K562 (cell line): ENCODE data around the gene PSMA2. TPM values are rescaled to one million over a fixed set of nuclear protein-coding genes. Genes with fewer than 3 reads are reported as not detected.

Experiments
- ATAC-seq: fragments of 200-7000 bp; cut with Tn5 transposase; 3 replicates; pipeline ENCODE4 v1.9.1; 2020; ENCODE audit warnings: moderate library complexity
- BruUV-seq: library from RNA; stranded (reverse); fragments of 400-500 nt; replicated peaks from 2 replicates; lab custom pipeline; 2021; lab: Mats Ljungman, UMichigan
- CTCF ChIA-PET: fragments of 300-600 bp; formaldehyde crosslinking; extraction: SDS; loops from one replicate; lab custom pipeline; 2021; ENCODE audit warnings: low intra/inter-chr PET ratio; lab: Yijun Ruan, JAX
- POLR2A ChIA-PET: fragments of 300-600, 350-650 bp; sonication (Branson Sonifier 250); formaldehyde crosslinking; extraction: SDS; loops from one replicate; lab custom pipeline; 2021; ENCODE audit warnings: antibody characterized with exemption, inconsistent platforms; lab: Yijun Ruan, JAX
- DNase-seq, 4 experiments: peaks; one replicate each; pipeline versions ENCODE4 v3.0.0 to v3.0.0-alpha.2; 2011 to 2018; ENCODE audit warnings: low spot score in 3 of 4, mixed read lengths in 3 of 4; ENCODE audit errors: extremely low read depth in 1 of 4
- FAIRE-seq: peaks from 2 replicates; lab custom pipeline; 2011; peaks lifted over from hg19 to GRCh38; lab: Jason Lieb, UNC
- H2AFZ ChIP-seq: 2 replicates; pipeline ENCODE4 v1.6.0; 2011; ENCODE audit warnings: low read depth, low read length, control low read depth, inconsistent platforms
- H3K27ac ChIP-seq: fragments of 200-600 bp; 3 replicates; pipeline ENCODE4 v1.8.0; 2011; ENCODE audit warnings: low read depth, mild to moderate bottlenecking, control low read depth, inconsistent platforms, low read length, moderate library complexity, mixed read lengths; ENCODE audit errors: extremely low read depth
- H3K27me3 ChIP-seq, 2 experiments: fragments of 300-600 bp in 1 of 2; 2 replicates in 1 of 2; 3 replicates in 1 of 2; pipeline versions ENCODE4 v1.6.0 to v1.8.0; 2011; ENCODE audit warnings: inconsistent platforms in 2 of 2, low read length in 2 of 2, mild to moderate bottlenecking in 1 of 2, mixed read lengths in 1 of 2, moderate library complexity in 1 of 2; ENCODE audit not compliant: control insufficient read depth in 2 of 2, insufficient read depth in 2 of 2
- H3K36me3 ChIP-seq: fragments of 300-600 bp; 3 replicates; pipeline ENCODE4 v1.8.0; 2011; ENCODE audit warnings: mild to moderate bottlenecking, low read length, inconsistent platforms; ENCODE audit not compliant: control insufficient read depth, insufficient read depth
- H3K4me1 ChIP-seq, 2 experiments: fragments of 200-600 bp in 1 of 2; replicated peaks in 1 of 2; 2 replicates in 1 of 2; 3 replicates in 1 of 2; pipeline versions ENCODE4 v1.5.1 to v1.8.0; 2011; ENCODE audit warnings: inconsistent platforms in 2 of 2, low read length in 2 of 2, mild to moderate bottlenecking in 1 of 2, mixed read lengths in 1 of 2, moderate library complexity in 1 of 2; ENCODE audit not compliant: control insufficient read depth in 2 of 2, insufficient read depth in 2 of 2
- H3K4me2 ChIP-seq: 2 replicates; pipeline ENCODE4 v1.6.1; 2011; ENCODE audit warnings: low read length, control low read depth, inconsistent platforms, mixed read lengths; ENCODE audit not compliant: insufficient read depth
- H3K4me3 ChIP-seq: fragments of 200-600 bp; sonication (generic), shearing (Covaris generic); 2 replicates; pipeline ENCODE4 v1.5.1; 2016; ENCODE audit warnings: control low read depth, inconsistent platforms
- H3K79me2 ChIP-seq: fragments of 200-600 bp; 3 replicates; pipeline ENCODE4 v1.8.0; 2011; ENCODE audit warnings: low read length, inconsistent platforms; ENCODE audit not compliant: control insufficient read depth, insufficient read depth
- H3K9ac ChIP-seq, 2 experiments: 2 replicates each; pipeline versions ENCODE4 v1.6.0 to v1.6.1; 2011; ENCODE audit warnings: low read depth in 2 of 2, low read length in 2 of 2, control low read depth in 1 of 2, inconsistent platforms in 1 of 2, mild to moderate bottlenecking in 1 of 2, mixed read lengths in 1 of 2; ENCODE audit not compliant: insufficient read depth in 1 of 2
- H3K9me1 ChIP-seq: one replicate; pipeline ENCODE4 v1.6.0; 2011; ENCODE audit warnings: inconsistent platforms, mild to moderate bottlenecking, low read length, moderate library complexity; ENCODE audit not compliant: control insufficient read depth, insufficient read depth
- H3K9me3 ChIP-seq: replicated peaks from 2 replicates; pipeline ENCODE4 v1.5.1; 2011; ENCODE audit warnings: low read depth, low read length, inconsistent platforms; ENCODE audit not compliant: control insufficient read depth, insufficient read depth
- H4K20me1 ChIP-seq: replicated peaks from 2 replicates; pipeline ENCODE4 v1.6.1; 2011; ENCODE audit warnings: low read length, inconsistent platforms, mixed read lengths; ENCODE audit not compliant: control insufficient read depth, insufficient read depth
- CCNT2 ChIP-seq: IDR thresholded peaks from 2 replicates; pipeline ENCODE4 v1.6.1; 2011; ENCODE audit warnings: borderline replicate concordance, low read depth, mild to moderate bottlenecking, moderate library complexity, mixed read lengths, low read length; ENCODE audit not compliant: insufficient read length; ENCODE audit errors: extremely low read depth
- DACH1 ChIP-seq: fragments of 450-650 bp; IDR thresholded peaks from 2 replicates; pipeline ENCODE4 v1.6.1; 2018; ENCODE audit not compliant: partially characterized antibody
- DIDO1 ChIP-seq: fragments of 450-650 bp; IDR thresholded peaks from 2 replicates; pipeline ENCODE4 v1.6.1; 2016; ENCODE audit warnings: low read depth, missing biosample characterization, missing genetic modification characterization
- MYBL2 ChIP-seq, 2 experiments: fragments of 450-650 bp in 1 of 2; sonication (generic) in 1 of 2; formaldehyde crosslinking in 1 of 2; IDR thresholded peaks; 2 replicates each; pipeline versions ENCODE4 v1.6.1 to v1.8.1; 2017 to 2022; ENCODE audit warnings: borderline replicate concordance in 1 of 2, inconsistent platforms in 1 of 2, low read depth in 1 of 2, mild to moderate bottlenecking in 1 of 2, missing genetic modification reagents in 1 of 2, moderate library complexity in 1 of 2
- RBM14 ChIP-seq: fragments of 200-400 bp; formaldehyde crosslinking; IDR thresholded peaks from 2 replicates; pipeline ENCODE4 v1.6.1; 2018; ENCODE audit warnings: low read depth, mild to moderate bottlenecking, low read length, moderate library complexity, borderline replicate concordance; ENCODE audit not compliant: insufficient read depth
- SMAD3 ChIP-seq: fragments of 450-650 bp; formaldehyde crosslinking; conservative IDR thresholded peaks from 2 replicates; pipeline ENCODE4 v1.4.0; 2020; ENCODE audit warnings: mild to moderate bottlenecking
- TAF7 ChIP-seq: fragments of 450-650 bp; IDR thresholded peaks from 2 replicates; pipeline ENCODE4 v1.6.1; 2016; ENCODE audit warnings: missing genetic modification characterization, missing compliant biosample characterization
- ZKSCAN3 ChIP-seq: fragments of 250-450 bp; sonication (Bioruptor Pico); IDR thresholded peaks from 2 replicates; pipeline ENCODE4 v1.4.0; 2020
- ZNF174 ChIP-seq: fragments of 250-450 bp; sonication (Bioruptor Pico); IDR thresholded peaks from 2 replicates; pipeline ENCODE4 v1.4.0; 2020; ENCODE audit warnings: mild to moderate bottlenecking
- ZNF212 ChIP-seq: fragments of 450-650 bp; formaldehyde crosslinking; IDR thresholded peaks from 2 replicates; pipeline ENCODE4 v1.4.0; 2020; ENCODE audit warnings: mild to moderate bottlenecking
- ZNF717 ChIP-seq: fragments of 250-450 bp; sonication (Bioruptor Pico); IDR thresholded peaks from 2 replicates; pipeline ENCODE4 v1.5.0; 2021
- WGBS: fragments of 100-300 bp; shearing (Covaris generic); methylation state at CpG from one replicate; pipeline ENCODE4 v1.1.6; 2016; ENCODE audit warnings: low coverage, mixed read lengths; ENCODE audit not compliant: insufficient coverage; ENCODE audit errors: missing lambda C conversion rate; 5-methylcytosine and 5-hydroxymethylcytosine counted together
- in situ Hi-C: fragments of 300-500 bp; cut with MboI; formaldehyde crosslinking; loops from 4 replicates; pipeline ENCODE4 v1.15.0; 2018; ENCODE audit warnings: inconsistent platforms, mixed read lengths
- intact Hi-C: fragments of 100-400 bp; cut with micrococcal nuclease; formaldehyde crosslinking; loops from 2 replicates; pipeline ENCODE4 v1.14.2; 2022
- polyA plus RNA-seq, 8 experiments: library from polyadenylated mRNA; depleted of rRNA in 4 of 8; stranded (reverse) in 5 of 8; unstranded in 3 of 8; fragments of >200 nt; fragmentation: Nextera tagmentation in 2 of 8; fragmentation: Illumina TruSeq in 1 of 8; extraction: Ambion mirVana in 2 of 8; extraction: Trizol in 1 of 8; gene quantifications; 2 replicates each; pipeline versions ENCODE4 v1.2.1 to v1.2.3, GENCODE V29; 2011 to 2014; ENCODE audit warnings: inconsistent platforms in 1 of 8, missing spikeins in 1 of 8
- total RNA-seq, 7 experiments: library from RNA; depleted of rRNA in 6 of 7; stranded (reverse); fragments of >200 nt in 6 of 7; fragmentation: Illumina TruSeq in 2 of 7; extraction: Trizol in 2 of 7; gene quantifications; 2 replicates each; pipeline versions ENCODE4 v1.2.1 to v1.2.3, GENCODE V29; 2011 to 2021; ENCODE audit warnings: low replicate concordance in 1 of 7
- TF ChIP-seq, protein P1 (sequence below): IDR thresholded peaks from 2 replicates; pipeline ENCODE4 v1.6.1; 2011; ENCODE audit not compliant: insufficient read length; ENCODE audit errors: extremely low read depth
- TF ChIP-seq, protein P2 (sequence below): fragments of 250-450 bp; sonication (Bioruptor Pico); IDR thresholded peaks from 2 replicates; pipeline ENCODE4 v1.8.0; 2022; ENCODE audit warnings: inconsistent platforms, mild to moderate bottlenecking, moderate library complexity, borderline replicate concordance
- TF ChIP-seq, protein P3 (sequence below): fragments of 450-650 bp; IDR thresholded peaks from 2 replicates; pipeline ENCODE4 v1.6.1; 2016; ENCODE audit warnings: antibody characterized with exemption
- TF ChIP-seq, protein P4 (sequence below): fragments of 250-450 bp; sonication (Bioruptor Pico); IDR thresholded peaks from 2 replicates; pipeline ENCODE4 v1.8.0; 2022; ENCODE audit warnings: moderate library complexity, mild to moderate bottlenecking, inconsistent platforms
- TF ChIP-seq, protein P5 (sequence below): sonication (generic); formaldehyde crosslinking; IDR thresholded peaks from 2 replicates; pipeline ENCODE4 v1.4.0; 2020; ENCODE audit warnings: mild to moderate bottlenecking, missing genetic modification reagents

PSMA2 gene
- total and polyA plus RNA-seq, 9 of the 15 experiments (the other 6 are each of a cell fraction or from before 2014, with no cell fraction given), result 91.7 to 1,070 (median 213) TPM

GRCh38 chr7:42883950-42884349, 48.0 kb downstream of the PSMA2 start:
- DNase-seq (no peak), ATAC-seq (no peak), FAIRE-seq (no peak)
- ChIA-PET CTCF (no interaction called here), POLR2A (no interaction called here)
- Histone ChIP-seq H3K4me3 (no peak overlapping the region), H3K4me1 (peaks cover 3 to 26% of the 10 kb centered on the region in 2 experiments; a peak in 2 of 5 replicates), H3K9me1 (no peaks in the 10 kb centered on the region), H4K20me1 (no peaks in the 10 kb centered on the region), H3K9ac (no peak overlapping the region), H3K9me3 (no peaks in the 10 kb centered on the region), H3K79me2 (no peaks in the 10 kb centered on the region), H3K4me2 (no peak overlapping the region), H3K27ac (no peak overlapping the region), H2AFZ (no peak overlapping the region), H3K27me3 (no peaks in the 10 kb centered on the region), H3K36me3 (no peaks in the 10 kb centered on the region)
- in situ Hi-C loops, result no loop called here
- WGBS, result 61% methylated on average over 6 of the region's 6 CpGs
- BruUV-seq, result no TSS peak
- intact Hi-C loops, result no loop called here
- TF ChIP-seq CCNT2, result no peak
- TF ChIP-seq DIDO1 (tag), result no peak
- no peak for TF ChIP-seq DACH1
- TF ChIP-seq ZNF212 (CRISPR knock-in tag), result no peak
- TF ChIP-seq, protein P1, sequence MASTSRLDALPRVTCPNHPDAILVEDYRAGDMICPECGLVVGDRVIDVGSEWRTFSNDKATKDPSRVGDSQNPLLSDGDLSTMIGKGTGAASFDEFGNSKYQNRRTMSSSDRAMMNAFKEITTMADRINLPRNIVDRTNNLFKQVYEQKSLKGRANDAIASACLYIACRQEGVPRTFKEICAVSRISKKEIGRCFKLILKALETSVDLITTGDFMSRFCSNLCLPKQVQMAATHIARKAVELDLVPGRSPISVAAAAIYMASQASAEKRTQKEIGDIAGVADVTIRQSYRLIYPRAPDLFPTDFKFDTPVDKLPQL, result no peak
- no peak for TF ChIP-seq MYBL2 (IDR thresholded peaks at IDR 0.05; ENCODE audit: low read depth)
- TF ChIP-seq MYBL2 (CRISPR knock-in tag; IDR thresholded peaks at IDR 0.05; ENCODE audit: borderline replicate concordance), result no peak
- TF ChIP-seq, protein P2, sequence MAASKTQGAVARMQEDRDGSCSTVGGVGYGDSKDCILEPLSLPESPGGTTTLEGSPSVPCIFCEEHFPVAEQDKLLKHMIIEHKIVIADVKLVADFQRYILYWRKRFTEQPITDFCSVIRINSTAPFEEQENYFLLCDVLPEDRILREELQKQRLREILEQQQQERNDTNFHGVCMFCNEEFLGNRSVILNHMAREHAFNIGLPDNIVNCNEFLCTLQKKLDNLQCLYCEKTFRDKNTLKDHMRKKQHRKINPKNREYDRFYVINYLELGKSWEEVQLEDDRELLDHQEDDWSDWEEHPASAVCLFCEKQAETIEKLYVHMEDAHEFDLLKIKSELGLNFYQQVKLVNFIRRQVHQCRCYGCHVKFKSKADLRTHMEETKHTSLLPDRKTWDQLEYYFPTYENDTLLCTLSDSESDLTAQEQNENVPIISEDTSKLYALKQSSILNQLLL, result no peak
- no peak for TF ChIP-seq SMAD3 (CRISPR knock-in tag)
- TF ChIP-seq ZKSCAN3 (CRISPR knock-in tag), result no peak
- TF ChIP-seq RBM14, result no peak
- no peak for TF ChIP-seq ZNF717
- TF ChIP-seq, protein P3, sequence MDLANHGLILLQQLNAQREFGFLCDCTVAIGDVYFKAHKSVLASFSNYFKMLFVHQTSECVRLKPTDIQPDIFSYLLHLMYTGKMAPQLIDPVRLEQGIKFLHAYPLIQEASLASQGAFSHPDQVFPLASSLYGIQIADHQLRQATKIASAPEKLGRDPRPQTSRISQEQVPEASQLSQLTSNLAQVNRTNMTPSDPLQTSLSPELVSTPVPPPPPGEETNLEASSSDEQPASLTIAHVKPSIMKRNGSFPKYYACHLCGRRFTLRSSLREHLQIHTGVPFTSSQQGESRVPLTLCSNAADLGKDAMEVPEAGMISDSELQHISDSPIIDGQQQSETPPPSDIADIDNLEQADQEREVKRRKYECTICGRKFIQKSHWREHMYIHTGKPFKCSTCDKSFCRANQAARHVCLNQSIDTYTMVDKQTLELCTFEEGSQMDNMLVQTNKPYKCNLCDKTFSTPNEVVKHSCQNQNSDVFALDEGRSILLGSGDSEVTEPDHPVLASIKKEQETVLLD, result no peak
- TF ChIP-seq, protein P4, sequence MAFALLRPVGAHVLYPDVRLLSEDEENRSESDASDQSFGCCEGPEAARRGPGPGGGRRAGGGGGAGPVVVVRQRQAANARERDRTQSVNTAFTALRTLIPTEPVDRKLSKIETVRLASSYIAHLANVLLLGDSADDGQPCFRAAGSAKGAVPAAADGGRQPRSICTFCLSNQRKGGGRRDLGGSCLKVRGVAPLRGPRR (CRISPR knock-in tag), result no peak
- no peak for TF ChIP-seq ZNF174 (CRISPR knock-in tag)
- no peak for TF ChIP-seq TAF7
- TF ChIP-seq, protein P5, sequence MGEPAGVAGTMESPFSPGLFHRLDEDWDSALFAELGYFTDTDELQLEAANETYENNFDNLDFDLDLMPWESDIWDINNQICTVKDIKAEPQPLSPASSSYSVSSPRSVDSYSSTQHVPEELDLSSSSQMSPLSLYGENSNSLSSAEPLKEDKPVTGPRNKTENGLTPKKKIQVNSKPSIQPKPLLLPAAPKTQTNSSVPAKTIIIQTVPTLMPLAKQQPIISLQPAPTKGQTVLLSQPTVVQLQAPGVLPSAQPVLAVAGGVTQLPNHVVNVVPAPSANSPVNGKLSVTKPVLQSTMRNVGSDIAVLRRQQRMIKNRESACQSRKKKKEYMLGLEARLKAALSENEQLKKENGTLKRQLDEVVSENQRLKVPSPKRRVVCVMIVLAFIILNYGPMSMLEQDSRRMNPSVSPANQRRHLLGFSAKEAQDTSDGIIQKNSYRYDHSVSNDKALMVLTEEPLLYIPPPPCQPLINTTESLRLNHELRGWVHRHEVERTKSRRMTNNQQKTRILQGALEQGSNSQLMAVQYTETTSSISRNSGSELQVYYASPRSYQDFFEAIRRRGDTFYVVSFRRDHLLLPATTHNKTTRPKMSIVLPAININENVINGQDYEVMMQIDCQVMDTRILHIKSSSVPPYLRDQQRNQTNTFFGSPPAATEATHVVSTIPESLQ (CRISPR knock-in tag), result no peak
